IMR-90 (cell line): ENCODE data around the gene PEX26. TPM values are rescaled to one million over a fixed set of nuclear protein-coding genes. Genes with fewer than 3 reads are reported as not detected.

Source experiments
- ATAC-seq: fragments of 200-7000 bp; cut with Tn5 transposase; 2 replicates; pipeline ENCODE4 v1.9.1; 2020; ENCODE audit warnings: low read depth, mild to moderate bottlenecking, moderate library complexity
- BruUV-seq: library from RNA; stranded (reverse); fragments of 400-500 nt; replicated peaks from 2 replicates; lab custom pipeline; 2021; lab: Mats Ljungman, UMichigan
- CTCF ChIA-PET: fragments of 300-600 bp; formaldehyde crosslinking; extraction: SDS; loops from one replicate; lab custom pipeline; 2021; ENCODE audit warnings: antibody characterized with exemption; lab: Yijun Ruan, JAX
- POLR2A ChIA-PET: fragments of 300-600 bp; sonication (Branson Sonifier 250); formaldehyde crosslinking; loops from one replicate; lab custom pipeline; 2022; ENCODE audit warnings: antibody characterized with exemption; ENCODE audit not compliant: unreplicated experiment; lab: Charles Lee
- DNase-seq: peaks from one replicate; pipeline ENCODE4 v3.0.0; 2013
- H2AFZ ChIP-seq: replicated peaks from 2 replicates; pipeline ENCODE3; 2013; ENCODE audit warnings: low read length, mild to moderate bottlenecking; ENCODE audit not compliant: poor library complexity
- H2AK5ac ChIP-seq: 2 replicates; pipeline ENCODE4 v1.6.1; 2013; ENCODE audit warnings: low read depth, low read length, inconsistent platforms
- H2AK9ac ChIP-seq: replicated peaks from 2 replicates; pipeline ENCODE3; 2013; ENCODE audit warnings: mild to moderate bottlenecking, low read depth, low read length, moderate library complexity; ENCODE audit not compliant: poor library complexity
- H2BK120ac ChIP-seq: 2 replicates; pipeline ENCODE4 v1.6.1; 2013; ENCODE audit warnings: low read depth, low read length, inconsistent platforms
- H2BK15ac ChIP-seq: 3 replicates; pipeline ENCODE4 v1.6.1; 2013; ENCODE audit warnings: low read depth, low read length, inconsistent platforms
- H2BK20ac ChIP-seq: 2 replicates; pipeline ENCODE4 v1.6.1; 2013; ENCODE audit warnings: low read depth, mild to moderate bottlenecking, inconsistent platforms, low read length, moderate library complexity
- H2BK5ac ChIP-seq: 2 replicates; pipeline ENCODE4 v1.6.1; 2013; ENCODE audit warnings: mild to moderate bottlenecking, low read depth, low read length, inconsistent platforms; ENCODE audit not compliant: poor library complexity, severe bottlenecking
- H3K14ac ChIP-seq: replicated peaks from 2 replicates; pipeline ENCODE4 v1.6.1; 2013; ENCODE audit warnings: low read depth, low read length, inconsistent platforms
- H3K18ac ChIP-seq: 2 replicates; pipeline ENCODE4 v1.6.1; 2013; ENCODE audit warnings: low read depth, low read length, control low read depth
- H3K23ac ChIP-seq: 2 replicates; pipeline ENCODE4 v1.6.1; 2013; ENCODE audit warnings: low read depth, low read length, inconsistent platforms
- H3K27ac ChIP-seq: 2 replicates; pipeline ENCODE4 v1.5.1; 2013; ENCODE audit warnings: mild to moderate bottlenecking, control low read depth, low read length; ENCODE audit not compliant: insufficient read depth
- H3K27me3 ChIP-seq: 2 replicates; pipeline ENCODE4 v1.6.1; 2013; ENCODE audit warnings: low read length; ENCODE audit not compliant: control insufficient read depth, insufficient read depth
- H3K36me3 ChIP-seq: 2 replicates; pipeline ENCODE4 v1.6.1; 2013; ENCODE audit warnings: low read length, mixed read lengths; ENCODE audit not compliant: control insufficient read depth, insufficient read depth
- H3K4ac ChIP-seq: 2 replicates; pipeline ENCODE4 v1.6.1; 2013; ENCODE audit warnings: low read depth, low read length, inconsistent platforms
- H3K4me1 ChIP-seq: 2 replicates; pipeline ENCODE4 v1.6.1; 2013; ENCODE audit warnings: low read length, mixed read lengths; ENCODE audit not compliant: control insufficient read depth, insufficient read depth
- H3K4me2 ChIP-seq: 2 replicates; pipeline ENCODE4 v1.6.1; 2013; ENCODE audit warnings: low read depth, mild to moderate bottlenecking, control low read depth, low read length, moderate library complexity
- H3K4me3 ChIP-seq: 2 replicates; pipeline ENCODE4 v1.5.1; 2013; ENCODE audit warnings: low read depth, mild to moderate bottlenecking, control low read depth, low read length, moderate library complexity; ENCODE audit not compliant: insufficient read depth
- H3K56ac ChIP-seq: 2 replicates; pipeline ENCODE4 v1.6.1; 2013; ENCODE audit warnings: low read length, inconsistent platforms; ENCODE audit not compliant: insufficient read depth; ENCODE audit errors: extremely low read depth
- H3K79me1 ChIP-seq, 2 experiments: 2 replicates each; pipeline ENCODE4 v1.6.1; 2013; ENCODE audit warnings: low read length in 2 of 2, inconsistent platforms in 1 of 2, low read depth in 1 of 2
- H3K9ac ChIP-seq: 2 replicates; pipeline ENCODE4 v1.6.1; 2013; ENCODE audit warnings: low read depth, low read length, control low read depth
- H3K9me1 ChIP-seq: 2 replicates; pipeline ENCODE4 v1.6.1; 2013; ENCODE audit warnings: low read length, inconsistent platforms; ENCODE audit not compliant: insufficient read depth
- H3K9me3 ChIP-seq: 2 replicates; pipeline ENCODE4 v1.6.1; 2013; ENCODE audit warnings: low read length; ENCODE audit not compliant: control insufficient read depth, insufficient read depth
- H4K20me1 ChIP-seq: 2 replicates; pipeline ENCODE4 v1.6.1; 2013; ENCODE audit warnings: low read length, inconsistent platforms; ENCODE audit not compliant: insufficient read depth
- H4K5ac ChIP-seq: 2 replicates; pipeline ENCODE4 v1.6.1; 2013; ENCODE audit warnings: mild to moderate bottlenecking, low read depth, low read length, control low read depth
- H4K8ac ChIP-seq, 2 experiments: 2 replicates each; pipeline ENCODE4 v1.6.1; 2013; ENCODE audit warnings: low read depth in 2 of 2, low read length in 2 of 2, control low read depth in 1 of 2, inconsistent platforms in 1 of 2
- H4K91ac ChIP-seq: 2 replicates; pipeline ENCODE4 v1.6.1; 2013; ENCODE audit warnings: low read depth, low read length, inconsistent platforms; ENCODE audit not compliant: insufficient read depth
- CHD1 ChIP-seq: IDR thresholded peaks from 2 replicates; pipeline ENCODE4 v1.6.1; 2012; ENCODE audit warnings: low read depth, low read length, improper control_type of control experiment
- WGBS, 2 experiments: methylation state at CpG; one replicate each; pipeline versions ENCODE4 v1.1.5 to v1.1.7; 2013; ENCODE audit warnings: missing lambda C conversion rate in 2 of 2; ENCODE audit not compliant: insufficient read length in 1 of 2; ENCODE audit errors: extremely low coverage in 2 of 2; 5-methylcytosine and 5-hydroxymethylcytosine counted together
- dilution Hi-C: fragments of 300-500 bp; cut with HindIII; formaldehyde crosslinking; loops from one replicate; pipeline ENCODE4 v1.14.3; 2018; ENCODE audit warnings: low sequenced_read_pairs; ENCODE audit not compliant: unreplicated experiment
- in situ Hi-C: fragments of 300-500 bp; cut with MboI; formaldehyde crosslinking; loops from 3 replicates; pipeline ENCODE4 v1.14.3; 2019; ENCODE audit warnings: low sequenced_read_pairs, inconsistent platforms, mixed read lengths
- intact Hi-C: fragments of 100-400 bp; cut with micrococcal nuclease; formaldehyde crosslinking; loops from 2 replicates; pipeline ENCODE4 v1.10.0; 2022
- polyA plus RNA-seq, 3 experiments: library from polyadenylated mRNA; depleted of rRNA; stranded (reverse); fragments of >200 nt; gene quantifications; 2 replicates each; pipeline ENCODE4 v1.2.3, GENCODE V29; 2012; ENCODE audit warnings: low replicate concordance in 1 of 3
- total RNA-seq: library from RNA; depleted of rRNA; stranded (reverse); fragments of >200 nt; gene quantifications from 2 replicates; pipeline ENCODE4 v1.2.3, GENCODE V29; 2012
- TF ChIP-seq, protein P1 (sequence below): fragments of 150-350 bp; IDR thresholded peaks from 2 replicates; pipeline ENCODE4 v1.6.1; 2017; ENCODE audit warnings: mild to moderate bottlenecking, antibody characterized with exemption, low read length, low read depth

Gene PEX26
- total and polyA plus RNA-seq, 2 of the 4 experiments (the other 2 are of a cell fraction): 12.2 to 18.5 TPM

DNA sequence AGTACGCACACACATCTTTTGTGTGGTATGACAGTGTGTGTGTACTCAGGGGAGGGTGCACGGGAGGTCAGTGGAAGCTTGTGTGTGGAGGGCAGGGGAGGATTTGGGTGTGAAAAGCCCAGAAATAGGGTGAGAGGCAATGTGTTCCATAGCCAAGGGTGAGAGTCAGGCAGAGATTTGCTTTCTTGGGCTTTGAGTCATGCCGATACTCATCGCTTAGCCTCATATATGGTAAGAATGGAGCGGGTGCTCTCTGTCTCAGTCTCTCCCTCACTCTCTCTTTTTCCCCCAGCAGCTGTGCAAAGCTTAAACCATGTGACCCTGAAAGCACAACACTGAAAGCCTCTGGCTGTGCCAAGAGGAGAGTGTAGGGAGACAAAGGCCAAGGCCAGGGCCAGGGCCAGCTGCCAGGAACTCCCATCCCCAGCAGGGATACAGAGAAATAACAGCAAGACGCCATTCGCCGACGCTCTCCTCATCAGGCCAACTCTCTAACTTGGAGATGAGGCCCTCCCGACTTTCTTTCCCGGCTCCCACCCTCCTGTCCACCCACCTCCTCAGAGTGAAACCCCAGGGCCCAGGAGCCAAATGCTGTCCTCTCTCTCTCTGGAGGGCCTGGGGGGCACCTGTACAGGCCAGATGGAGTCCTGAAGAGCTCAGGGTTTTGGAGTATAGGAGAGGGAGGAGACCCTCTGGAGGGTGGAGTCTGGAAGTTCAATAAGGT is 33.1 kb upstream of the PEX26 start:
- Histone ChIP-seq H4K5ac (0 out of 2 replicates have a peak overlapping the region, but pooled peaks have one; percentile 3), H3K56ac (no peak overlapping the region), H3K27me3 (no peaks in the 10 kb centered on the region), H2AK5ac (peak overlapping the region; percentile 66; the same call in 1 of the 2 replicates), H3K27ac (peak overlapping the region; percentile 39; the same call in 1 of the 2 replicates), H3K4me2 (no peak overlapping the region), H2AFZ (peak overlapping the region; percentile 69), H4K8ac (peak overlapping the region in 1 of 2 experiments; percentile 69; a peak in 3 of 4 replicates), H4K91ac (peak overlapping the region; percentile 69; the same call in 1 of the 2 replicates), H2BK20ac (peak overlapping the region; percentile 63; the same call in 1 of the 2 replicates), H3K79me1 (no peaks in the 10 kb centered on the region), H3K14ac (peak overlapping the region; percentile 81), H2AK9ac (peak overlapping the region; percentile 2), H3K18ac (peak overlapping the region; percentile 28), H3K9ac (no peak overlapping the region), H3K36me3 (no peaks in the 10 kb centered on the region), H3K23ac (peak overlapping the region; percentile 76; the same call in 1 of the 2 replicates), H4K20me1 (no peaks in the 10 kb centered on the region), H3K9me1 (peaks cover 12% of the 10 kb centered on the region), H2BK5ac (peak overlapping the region; percentile 50), H3K4me3 (no peak overlapping the region), H3K4me1 (peaks cover 12% of the 10 kb centered on the region), H2BK15ac (peak overlapping the region; percentile 56; the same call in 2 of the 3 replicates), H2BK120ac (peak overlapping the region; percentile 87), H3K4ac (peak overlapping the region; percentile 82; the same call in 1 of the 2 replicates), H3K9me3 (0 out of 2 replicates have a peak, but pooled peaks cover 2% of the 10 kb centered on the region)
- BruUV-seq: no TSS peak
- ATAC-seq: peak; percentile 80
- WGBS, 2 experiments: 37% methylated on average over 6 of the region's 11 CpGs; no CpG with 5 or more reads in 1 of the 2 experiments
- ChIA-PET CTCF (interaction anchor here (1.9 kb wide), 1 partner anchor 20 kb away, joined by 4 read pairs; the partner anchor contains the start of gene MICAL3), POLR2A (no interaction called here)
- TF ChIP-seq, protein P1, sequence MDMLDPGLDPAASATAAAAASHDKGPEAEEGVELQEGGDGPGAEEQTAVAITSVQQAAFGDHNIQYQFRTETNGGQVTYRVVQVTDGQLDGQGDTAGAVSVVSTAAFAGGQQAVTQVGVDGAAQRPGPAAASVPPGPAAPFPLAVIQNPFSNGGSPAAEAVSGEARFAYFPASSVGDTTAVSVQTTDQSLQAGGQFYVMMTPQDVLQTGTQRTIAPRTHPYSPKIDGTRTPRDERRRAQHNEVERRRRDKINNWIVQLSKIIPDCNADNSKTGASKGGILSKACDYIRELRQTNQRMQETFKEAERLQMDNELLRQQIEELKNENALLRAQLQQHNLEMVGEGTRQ: 0 out of 2 replicates have a peak, but pooled peaks have one; percentile 21
- TF ChIP-seq CHD1: no peak
- intact Hi-C loops (no loop called here), dilution Hi-C loops (no loop called here), in situ Hi-C loops (no loop called here)
- peak; percentile 63 for DNase-seq
